Stimulated activated CD8-positive, alpha-beta memory T cell treated with anti-CD3 and anti-CD28 coated beads, Interleukin-7, amount 100 ng/mL, for 24 hours (primary cell): ENCODE data around the gene CAPN12.

Source experiments
- DNase-seq: peaks from one replicate; pipeline ENCODE4 v3.0.0-alpha.2; 2020; ENCODE audit warnings: low read depth

Gene CAPN12

GRCh38 chr19:38737921-38738737 is 6.1 kb downstream of the CAPN12 start:
- no peak for DNase-seq

- DNase-seq: no peak
These were observed 6.9 kb downstream of the CAPN12 start for GRCh38 chr19:38737281-38737865.

- DNase-seq: peak; percentile 47
These were observed 7.6 kb downstream of the CAPN12 start for GRCh38 chr19:38736413-38737280.

GRCh38 chr19:38736036-38736412 is 8.2 kb downstream of the CAPN12 start:
- DNase-seq: no peak

- DNase-seq: no peak
These were observed 9.0 kb downstream of the CAPN12 start for GRCh38 chr19:38735257-38735686.

GRCh38 chr19:38734426-38735256 is 9.6 kb downstream of the CAPN12 start:
- no peak for DNase-seq

- DNase-seq: no peak
These were observed 10.2 kb downstream of the CAPN12 start for GRCh38 chr19:38734176-38734425.

- no peak for DNase-seq
These were observed 10.6 kb downstream of the CAPN12 start for GRCh38 chr19:38733493-38734175.

GRCh38 chr19:38733241-38733492 is 11.1 kb downstream of the CAPN12 start:
- DNase-seq: no peak

GRCh38 chr19:38731654-38732301 is 12.5 kb downstream of the CAPN12 start:
- DNase-seq: no peak

- DNase-seq: no peak
These were observed 13.3 kb downstream of the CAPN12 start for GRCh38 chr19:38730731-38731589.

- DNase-seq: no peak
These were observed 13.9 kb downstream of the CAPN12 start for GRCh38 chr19:38730470-38730730.

- DNase-seq: peak; percentile 70
These were observed 14.4 kb downstream of the CAPN12 start for GRCh38 chr19:38729653-38730469.

- no peak for DNase-seq
These were observed 15.3 kb downstream of the CAPN12 start for GRCh38 chr19:38728752-38729541.

GRCh38 chr19:38727868-38728660 is 16.2 kb downstream of the CAPN12 start:
- DNase-seq: no peak

GRCh38 chr19:38727306-38727867 is 16.9 kb downstream of the CAPN12 start:
- DNase-seq: no peak

GRCh38 chr19:38726761-38727301 is 17.4 kb downstream of the CAPN12 start:
- no peak for DNase-seq
